Aorta (tissue), 5 donors: ENCODE data around the gene LMBRD1. TPM values are rescaled to one million over a fixed set of nuclear protein-coding genes. Genes with fewer than 3 reads are reported as not detected.

ENCODE experiments used
- ATAC-seq: fragments of 200-7000 bp; cut with Tn5 transposase; one replicate; pipeline ENCODE4 v1.9.1; 2022; ENCODE audit warnings: moderate library complexity; ENCODE audit not compliant: low FRiP score
- DNase-seq, 2 donors: peaks; one replicate each; pipeline ENCODE4 v3.0.0-alpha.2; 2020
- H3K27ac ChIP-seq, 2 donors: one replicate each; pipeline ENCODE4 v1.5.1; 2013; ENCODE audit warnings: low read length in 2 of 2, mild to moderate bottlenecking in 2 of 2, moderate library complexity in 2 of 2, control low read depth in 1 of 2, inconsistent platforms in 1 of 2, low read depth in 1 of 2
- H3K27me3 ChIP-seq, 2 donors: one replicate each; pipeline ENCODE4 v1.6.1; 2013; ENCODE audit warnings: control low read depth in 1 of 2, low read length in 1 of 2, mild to moderate bottlenecking in 1 of 2, moderate library complexity in 1 of 2; ENCODE audit not compliant: insufficient read depth in 2 of 2, control insufficient read depth in 1 of 2
- H3K36me3 ChIP-seq, 2 donors: one replicate each; pipeline ENCODE4 v1.6.1; 2013; ENCODE audit warnings: control low read depth in 1 of 2, low read length in 1 of 2, mild to moderate bottlenecking in 1 of 2; ENCODE audit not compliant: insufficient read depth in 2 of 2, control insufficient read depth in 1 of 2
- H3K4me1 ChIP-seq, 2 donors: one replicate each; pipeline ENCODE4 v1.6.1; 2013; ENCODE audit warnings: low read length in 2 of 2, control low read depth in 1 of 2, mild to moderate bottlenecking in 1 of 2, moderate library complexity in 1 of 2; ENCODE audit not compliant: insufficient read depth in 2 of 2, control insufficient read depth in 1 of 2
- H3K4me3 ChIP-seq, 2 donors: one replicate each; pipeline ENCODE4 v1.5.1; 2013; ENCODE audit warnings: low read length in 2 of 2, control low read depth in 1 of 2, mild to moderate bottlenecking in 1 of 2
- H3K9me3 ChIP-seq: one replicate; pipeline ENCODE4 v1.6.1; 2013; ENCODE audit warnings: mild to moderate bottlenecking, low read length; ENCODE audit not compliant: control insufficient read depth
- WGBS, 2 donors: extraction: QIAGEN DNeasy Blood & Tissue Kit; methylation state at CpG; one replicate each; pipeline ENCODE4 v1.1.7; 2013; 5-methylcytosine and 5-hydroxymethylcytosine counted together
- intact Hi-C, 2 donors: fragments of 100-400 bp; cut with DNase I; formaldehyde crosslinking; loops; one replicate each; pipeline versions ENCODE4 v1.14.2 to v1.15.0; 2022
- polyA plus RNA-seq, 2 donors: library from polyadenylated mRNA; stranded (reverse); fragments of 200-250 nt; gene quantifications; one replicate each; pipeline ENCODE4 v1.2.3, GENCODE V29; 2013
- total RNA-seq, 2 donors: library from RNA; stranded (reverse); fragmentation: NEBNext Ultra II Directional; extraction: Animal tissue kit (Norgen Biotek cat#: 25700); gene quantifications; one replicate each; pipeline ENCODE4 v1.2.1, GENCODE V29; 2021
- donor health status: healthy with polysubstance abuse.
- donor health status: Bipolar disorder and iron deficiency.
- donor health status: DM: no; HTN: no; CAD: no.
- donor health status: DM: no; HTN: no; CAD: no.
- donor health status: DM: yes; HTN: yes; CAD: no.

The LMBRD1 gene
- total and polyA plus RNA-seq, 4 donors, result 37.1 to 53.1 (median 43.9) TPM

DNA sequence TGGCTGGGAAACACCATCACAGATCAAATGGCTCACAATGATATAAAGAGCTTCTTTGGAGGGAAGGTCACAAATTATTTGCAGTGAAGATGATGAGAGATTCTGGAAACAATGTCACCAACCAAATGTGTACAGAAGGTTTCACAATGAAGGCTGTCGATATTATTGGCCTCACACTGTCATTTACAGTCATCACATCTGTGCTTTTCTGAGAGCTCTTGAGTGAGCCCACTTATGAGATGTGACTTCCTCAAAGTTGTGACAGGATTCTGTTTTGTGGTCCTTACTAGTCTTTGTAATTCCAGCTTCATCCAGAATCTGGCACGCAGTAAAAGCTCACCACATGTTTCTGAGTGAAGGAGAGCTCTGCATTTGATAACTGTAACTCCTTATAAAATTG lies 133.6 kb downstream of the LMBRD1 start:
- Histone ChIP-seq H3K27ac (no peak overlapping the region), H3K9me3 (peaks cover 4% of the 10 kb centered on the region), H3K27me3 (peaks cover 0 to 2% of the 10 kb centered on the region in 2 donors), H3K4me1 (no peaks in the 10 kb centered on the region), H3K4me3 (no peak overlapping the region), H3K36me3 (no peaks in the 10 kb centered on the region)
- WGBS, 2 donors, result 80 to 83% methylated on average over 2 of the region's 2 CpGs
- no peak for DNase-seq
- intact Hi-C loops, result no loop called here
- no peak for ATAC-seq

DNA sequence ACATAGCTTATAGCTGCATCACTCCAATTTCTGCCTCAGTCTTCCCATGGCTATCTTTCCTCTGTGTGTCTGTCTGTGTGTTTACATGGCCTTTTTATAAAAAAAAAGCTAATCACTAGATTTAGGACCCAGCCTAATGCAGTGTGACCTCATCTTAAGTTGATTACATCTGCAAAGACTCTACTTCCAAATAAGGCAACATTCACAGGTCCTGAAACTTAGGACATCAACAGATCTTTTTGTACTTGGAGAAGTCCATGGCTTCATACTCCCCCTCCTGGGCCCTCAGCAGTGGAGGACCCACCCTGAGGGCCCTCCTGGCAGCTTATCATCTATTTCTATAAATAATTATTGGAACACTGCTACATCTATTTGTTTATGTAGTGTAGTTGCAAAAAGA lies 146.1 kb downstream of the LMBRD1 start:
- no peak overlapping the region for H3K27ac ChIP-seq
- peaks cover 1% of the 10 kb centered on the region for H3K9me3 ChIP-seq
- H3K4me1 ChIP-seq, result no peaks in the 10 kb centered on the region
- H3K36me3 ChIP-seq, result no peaks in the 10 kb centered on the region
- DNase-seq (no peak), ATAC-seq (no peak)
- intact Hi-C loops, result no loop called here
- H3K27me3 ChIP-seq, result no peaks in the 10 kb centered on the region
- H3K4me3 ChIP-seq, result no peak overlapping the region

- H3K9me3 ChIP-seq, result peaks cover 3% of the 10 kb centered on the region
- H3K36me3 ChIP-seq, result no peaks in the 10 kb centered on the region
- intact Hi-C loops, result no loop called here
- no peak for ATAC-seq
- no peak overlapping the region for H3K27ac ChIP-seq
- H3K27me3 ChIP-seq, result no peaks in the 10 kb centered on the region
- H3K4me1 ChIP-seq, result no peaks in the 10 kb centered on the region
- no peak overlapping the region for H3K4me3 ChIP-seq
- 60 to 69% methylated on average over 2 of the region's 2 CpGs for WGBS, 2 donors
- no peak for DNase-seq
These were observed 149.1 kb downstream of the LMBRD1 start for GRCh38 chr6:69647726-69648125.

GRCh38 chr6:69643688-69644087 lies 153.1 kb downstream of the LMBRD1 start:
- WGBS, 2 donors, result 65 to 66% methylated on average over 2 of the region's 2 CpGs
- no peak for ATAC-seq
- H3K27ac ChIP-seq, result no peak overlapping the region
- peaks cover 1% of the 10 kb centered on the region for H3K9me3 ChIP-seq
- no peaks in the 10 kb centered on the region for H3K36me3 ChIP-seq
- H3K4me1 ChIP-seq, result no peaks in the 10 kb centered on the region
- DNase-seq, result no peak
- no peaks in the 10 kb centered on the region for H3K27me3 ChIP-seq
- intact Hi-C loops, result no loop called here
- no peak overlapping the region for H3K4me3 ChIP-seq

DNA sequence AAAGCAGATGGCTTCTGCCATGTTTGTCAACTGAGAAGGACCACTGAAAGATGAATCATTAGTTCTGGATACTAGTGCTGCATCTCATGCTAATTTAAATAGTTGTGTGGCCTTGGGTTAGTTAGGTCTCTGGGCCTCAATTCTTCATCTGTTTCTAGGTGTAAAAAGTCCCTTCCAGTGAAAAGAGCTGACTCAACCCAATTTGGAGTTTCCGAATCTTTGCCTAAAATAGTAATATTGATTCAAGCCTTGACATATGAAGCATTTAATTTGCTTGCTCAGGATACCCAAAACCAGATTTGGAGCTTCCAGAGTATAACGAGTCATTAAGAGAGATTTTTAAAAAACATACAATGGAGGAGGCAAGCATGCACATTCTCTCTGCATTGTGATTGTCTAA lies 163.9 kb downstream of the LMBRD1 start:
- DNase-seq (no peak), ATAC-seq (no peak)
- no peaks in the 10 kb centered on the region for H3K9me3 ChIP-seq
- no peaks in the 10 kb centered on the region for H3K4me1 ChIP-seq
- no peak overlapping the region for H3K4me3 ChIP-seq
- H3K27me3 ChIP-seq, result no peaks in the 10 kb centered on the region
- H3K27ac ChIP-seq, result no peak overlapping the region
- intact Hi-C loops, result no loop called here
- H3K36me3 ChIP-seq, result no peaks in the 10 kb centered on the region
- 58 to 83% methylated on average over 2 of the region's 2 CpGs for WGBS, 2 donors

GRCh38 chr6:69631552-69632346 lies 165.1 kb downstream of the LMBRD1 start:
- DNase-seq (no peak), ATAC-seq (no peak)
- Histone ChIP-seq H3K9me3 (no peaks in the 10 kb centered on the region), H3K27me3 (no peaks in the 10 kb centered on the region), H3K36me3 (no peaks in the 10 kb centered on the region), H3K27ac (no peak overlapping the region), H3K4me3 (no peak overlapping the region), H3K4me1 (no peaks in the 10 kb centered on the region)
- intact Hi-C loops, result no loop called here
- WGBS, 2 donors, result 15 to 24% methylated on average over 4 of the region's 4 CpGs

- WGBS, 2 donors, result 88 to 93% methylated on average over 1 of the region's 1 CpG
- no peaks in the 10 kb centered on the region for H3K27me3 ChIP-seq
- ATAC-seq (no peak), DNase-seq (no peak)
- H3K4me3 ChIP-seq, result no peak overlapping the region
- no peak overlapping the region for H3K27ac ChIP-seq
- intact Hi-C loops, result no loop called here
- H3K9me3 ChIP-seq, result no peaks in the 10 kb centered on the region
- no peaks in the 10 kb centered on the region for H3K36me3 ChIP-seq
- H3K4me1 ChIP-seq, result no peaks in the 10 kb centered on the region
These were observed 166.0 kb downstream of the LMBRD1 start for GRCh38 chr6:69630767-69631166.

GRCh38 chr6:69627625-69628024 lies 169.2 kb downstream of the LMBRD1 start:
- no peak overlapping the region for H3K27ac ChIP-seq
- H3K27me3 ChIP-seq, result no peaks in the 10 kb centered on the region
- H3K4me1 ChIP-seq, result no peaks in the 10 kb centered on the region
- WGBS, 2 donors, result 39 to 77% methylated on average over 1 of the region's 1 CpG
- intact Hi-C loops, result no loop called here
- DNase-seq (no peak), ATAC-seq (no peak)
- no peaks in the 10 kb centered on the region for H3K9me3 ChIP-seq
- no peak overlapping the region for H3K4me3 ChIP-seq
- H3K36me3 ChIP-seq, result no peaks in the 10 kb centered on the region

GRCh38 chr6:69624944-69625343 lies 171.9 kb downstream of the LMBRD1 start:
- no peaks in the 10 kb centered on the region for H3K4me1 ChIP-seq
- ATAC-seq (no peak), DNase-seq (no peak)
- H3K4me3 ChIP-seq, result no peak overlapping the region
- intact Hi-C loops, result no loop called here
- H3K27ac ChIP-seq, result no peak overlapping the region
- no peaks in the 10 kb centered on the region for H3K36me3 ChIP-seq
- 70 to 96% methylated on average over 2 of the region's 2 CpGs for WGBS, 2 donors
- H3K9me3 ChIP-seq, result no peaks in the 10 kb centered on the region
- no peaks in the 10 kb centered on the region for H3K27me3 ChIP-seq
